HFF-Myc (cell line): ENCODE results near the gene PTPN18.
A peak's percentile ranks its signal among the peaks of the same experiment; 100 is the strongest.

Experiments
- DNase-seq: peaks from one replicate; pipeline ENCODE4 v3.0.0-alpha.2; 2011; ENCODE audit warnings: low read depth; ENCODE audit errors: extremely low read depth
- H3K4me3 ChIP-seq: replicated peaks from 2 replicates; pipeline ENCODE4 v1.5.1; 2011; ENCODE audit warnings: low read depth, mild to moderate bottlenecking, control low read depth, low read length
- TF ChIP-seq, protein P1 (sequence below): IDR thresholded peaks from 2 replicates; pipeline ENCODE4 v1.5.1; 2012; ENCODE audit warnings: mild to moderate bottlenecking, low read depth, low read length, control low read depth; ENCODE audit errors: missing control alignments

The PTPN18 gene

DNA sequence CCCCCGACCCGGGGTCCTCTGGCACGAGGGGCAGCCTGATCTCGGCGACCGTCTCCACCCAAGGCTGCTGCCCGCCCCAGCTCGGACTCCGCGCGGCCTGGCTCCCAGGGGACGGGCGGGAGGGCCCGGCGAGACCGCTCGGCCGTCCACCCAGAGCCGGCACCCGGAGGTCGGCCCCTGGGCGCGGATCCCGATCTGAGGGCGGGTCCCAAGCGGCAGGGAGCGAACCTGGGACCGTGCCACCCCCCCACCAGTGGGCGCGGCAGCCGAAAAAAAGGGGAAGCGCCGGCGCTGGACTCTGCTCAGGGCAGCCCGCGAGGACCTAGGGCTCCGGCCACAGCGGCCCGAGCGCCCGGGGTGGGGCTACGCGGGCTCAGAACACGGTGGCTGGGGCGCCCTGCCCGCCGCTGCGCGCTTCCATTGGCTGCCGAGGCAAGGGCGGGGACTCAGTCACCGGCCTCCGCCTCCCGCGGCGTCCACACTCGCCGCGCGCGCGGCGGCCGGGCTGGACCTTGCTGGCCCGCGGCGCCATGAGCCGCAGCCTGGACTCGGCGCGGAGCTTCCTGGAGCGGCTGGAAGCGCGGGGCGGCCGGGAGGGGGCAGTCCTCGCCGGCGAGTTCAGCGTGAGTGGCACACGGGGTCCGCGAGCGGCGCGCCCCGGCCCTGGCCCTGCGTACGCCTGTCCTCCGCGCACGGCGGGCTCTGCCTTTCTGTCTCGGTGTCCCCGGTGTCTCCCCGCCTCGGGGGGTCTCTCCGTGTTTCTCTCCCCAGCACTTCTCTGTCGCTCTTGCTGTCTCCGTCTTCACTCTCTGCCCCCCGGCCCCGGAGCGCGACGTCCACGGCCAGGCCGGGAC lies at the start of gene PTPN18:
Gene PTPN18 (plus strand): TSS at position 479 of the 854 bp plus-strand sequence. CDS start 52 bp downstream, at position 531.
- TF ChIP-seq, protein P1, sequence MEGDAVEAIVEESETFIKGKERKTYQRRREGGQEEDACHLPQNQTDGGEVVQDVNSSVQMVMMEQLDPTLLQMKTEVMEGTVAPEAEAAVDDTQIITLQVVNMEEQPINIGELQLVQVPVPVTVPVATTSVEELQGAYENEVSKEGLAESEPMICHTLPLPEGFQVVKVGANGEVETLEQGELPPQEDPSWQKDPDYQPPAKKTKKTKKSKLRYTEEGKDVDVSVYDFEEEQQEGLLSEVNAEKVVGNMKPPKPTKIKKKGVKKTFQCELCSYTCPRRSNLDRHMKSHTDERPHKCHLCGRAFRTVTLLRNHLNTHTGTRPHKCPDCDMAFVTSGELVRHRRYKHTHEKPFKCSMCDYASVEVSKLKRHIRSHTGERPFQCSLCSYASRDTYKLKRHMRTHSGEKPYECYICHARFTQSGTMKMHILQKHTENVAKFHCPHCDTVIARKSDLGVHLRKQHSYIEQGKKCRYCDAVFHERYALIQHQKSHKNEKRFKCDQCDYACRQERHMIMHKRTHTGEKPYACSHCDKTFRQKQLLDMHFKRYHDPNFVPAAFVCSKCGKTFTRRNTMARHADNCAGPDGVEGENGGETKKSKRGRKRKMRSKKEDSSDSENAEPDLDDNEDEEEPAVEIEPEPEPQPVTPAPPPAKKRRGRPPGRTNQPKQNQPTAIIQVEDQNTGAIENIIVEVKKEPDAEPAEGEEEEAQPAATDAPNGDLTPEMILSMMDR: peak; percentile 33
- no peak for DNase-seq
- peak within 1 kb of the TSS; percentile 63 for H3K4me3 ChIP-seq

GRCh38 chr2:130307850-130308249 lies 48.0 kb upstream of the PTPN18 start:
- TF ChIP-seq, protein P1: no peak
- H3K4me3 ChIP-seq: no peak overlapping the region
- no peak for DNase-seq

DNA sequence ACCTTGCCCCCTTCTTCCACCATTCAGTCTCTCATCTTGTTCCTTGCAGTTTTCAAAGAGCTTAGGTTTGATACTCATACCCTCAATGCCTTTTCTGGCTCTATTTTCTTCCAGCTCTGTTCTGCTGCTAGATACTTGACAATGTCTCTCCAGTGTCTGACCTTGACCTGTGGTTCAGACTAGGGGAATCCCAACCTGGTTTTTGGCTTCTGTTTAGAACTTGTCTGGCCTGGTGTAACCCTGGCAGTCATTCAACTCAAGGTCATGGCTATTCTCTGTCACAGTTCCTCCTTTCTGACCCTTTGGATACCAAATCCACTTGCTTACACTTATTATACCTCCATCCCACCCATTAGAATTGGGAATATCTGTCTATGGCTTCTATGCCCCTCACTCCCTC lies 45.0 kb upstream of the PTPN18 start:
- H3K4me3 ChIP-seq: no peak overlapping the region
- DNase-seq: no peak
- TF ChIP-seq, protein P1: no peak

- no peak for DNase-seq
- H3K4me3 ChIP-seq: no peak overlapping the region
- TF ChIP-seq, protein P1: no peak
These were observed 42.0 kb upstream of the PTPN18 start for GRCh38 chr2:130313812-130314334.

- no peak for DNase-seq
- TF ChIP-seq, protein P1: no peak
- H3K4me3 ChIP-seq: no peak overlapping the region
These were observed 41.5 kb upstream of the PTPN18 start for GRCh38 chr2:130314377-130314776.

DNA sequence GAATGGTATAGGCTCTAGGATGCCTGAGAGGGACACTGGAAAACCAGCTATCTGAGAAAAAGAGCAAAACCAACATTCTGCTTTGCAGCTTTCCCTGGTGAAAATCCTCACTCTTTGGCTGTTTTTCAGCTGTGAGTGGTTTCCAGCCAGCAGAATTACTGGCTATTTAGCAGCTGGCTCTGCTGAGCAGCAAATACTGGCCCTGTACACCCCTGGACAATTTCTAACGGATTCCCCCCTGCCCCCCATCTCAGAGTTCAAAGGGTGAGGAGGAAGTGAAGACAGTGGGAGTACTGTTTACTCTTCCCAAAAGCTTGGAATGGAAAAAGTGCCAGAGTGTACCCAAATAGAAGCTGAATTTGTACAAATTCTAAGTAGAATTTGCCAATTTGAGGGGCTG lies 39.3 kb upstream of the PTPN18 start:
- no peak overlapping the region for H3K4me3 ChIP-seq
- DNase-seq: no peak
- TF ChIP-seq, protein P1: no peak
